PC-9 (cell line): ENCODE data around the gene ZNF786.

Experiments used
- CTCF ChIP-seq: fragments of 200-600 bp; sonication (generic); conservative IDR thresholded peaks from 2 replicates; pipeline ENCODE4 v1.6.1; 2017; ENCODE audit warnings: mixed run types, antibody characterized with exemption, mild to moderate bottlenecking, moderate library complexity
- EZH2 ChIP-seq: fragments of 200-600 bp; sonication (generic); IDR thresholded peaks from 2 replicates; pipeline ENCODE4 v1.8.0; 2017; ENCODE audit warnings: antibody characterized with exemption, low read depth

GRCh38 chr7:149060156-149060555, 30.4 kb downstream of the ZNF786 start:
- TF ChIP-seq CTCF (no peak), EZH2 (no peak)
